ENCODE measurements around the gene CRYAB.

CRYAB gene

DNA sequence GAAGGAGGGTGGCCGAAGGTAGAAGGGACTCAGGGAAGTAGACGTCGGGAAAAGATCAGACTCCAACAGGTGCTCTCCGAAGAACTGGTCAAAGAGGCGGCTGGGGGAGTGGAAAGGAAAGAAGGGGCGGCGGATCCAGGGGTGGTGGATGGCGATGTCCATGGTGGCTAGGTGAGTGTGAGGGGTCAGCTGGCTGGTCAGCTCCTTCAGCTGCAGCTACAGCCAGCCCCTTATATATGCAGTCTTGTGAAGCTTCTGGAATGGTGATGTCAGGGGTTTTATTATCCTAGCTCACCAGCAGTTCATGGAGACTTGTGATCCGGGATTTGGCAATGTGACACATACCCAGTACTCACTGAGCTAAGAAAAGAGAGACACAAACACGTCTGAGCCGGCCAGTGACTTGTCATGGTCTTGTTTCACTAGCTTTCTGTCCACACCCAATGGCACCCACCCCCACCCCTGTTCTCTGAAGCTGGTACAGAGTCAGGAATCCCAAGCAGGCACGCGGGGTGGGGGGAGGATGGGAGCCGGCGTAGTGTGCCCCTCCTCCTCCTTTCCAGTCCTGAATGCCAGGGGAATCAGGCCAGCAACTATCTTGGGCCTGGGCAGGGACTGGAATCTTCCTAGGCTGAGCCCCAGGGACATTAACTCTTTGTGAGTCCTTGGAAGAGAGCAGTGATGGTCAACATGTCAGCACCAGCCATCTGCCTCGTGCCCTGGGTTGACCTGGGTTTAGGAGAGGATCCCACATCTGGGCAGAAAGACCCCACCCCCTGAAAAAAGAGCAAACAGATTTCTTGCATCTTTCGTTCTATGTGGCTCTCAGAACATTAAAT, at the start of gene CRYAB:
TSS of gene CRYAB (minus strand) at position 208 of the 839 bp plus-strand sequence. CDS start at position 162, 46 bp downstream.
- H3K4me3 ChIP-seq (ENCODE audit: low read depth, low read length): peak within 1 kb of the TSS; percentile 10

GRCh38 chr11:111960916-111961315, 49.3 kb upstream of the CRYAB start:
- no peak for DNase-seq (ENCODE audit: low read depth)
- H3K4me3 ChIP-seq (ENCODE audit: low read depth, low read length): no peak overlapping the region

More for the DNA sequence above, at the start of gene CRYAB:
- peak; percentile 85 for DNase-seq (ENCODE audit: low read depth)

- H3K4me3 ChIP-seq (ENCODE audit: low read depth, low read length): no peak overlapping the region
- DNase-seq (ENCODE audit: low read depth): no peak
These were observed 46.3 kb upstream of the CRYAB start for GRCh38 chr11:111957663-111958444.

DNA sequence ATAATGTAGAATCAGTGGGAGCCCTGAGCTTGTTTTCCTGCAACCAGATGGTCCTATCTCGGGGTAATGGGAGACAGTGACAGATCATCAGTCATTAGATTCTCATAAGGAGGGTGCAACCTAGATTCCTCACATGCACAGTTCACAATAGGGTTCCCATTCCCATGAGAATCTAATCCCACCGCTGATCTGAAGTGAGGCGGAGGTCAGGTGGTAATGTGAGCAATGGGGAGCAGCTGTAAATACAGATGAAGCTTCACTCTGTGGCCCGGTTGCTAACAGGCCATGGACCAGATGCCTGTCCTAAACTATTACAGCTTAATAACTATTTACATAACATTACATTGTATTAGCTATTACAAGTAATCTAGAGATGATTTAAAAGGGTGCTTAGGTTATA, 42.6 kb upstream of the CRYAB start:
- DNase-seq (ENCODE audit: low read depth): no peak
- H3K4me3 ChIP-seq (ENCODE audit: low read depth, low read length): no peak overlapping the region

DNA sequence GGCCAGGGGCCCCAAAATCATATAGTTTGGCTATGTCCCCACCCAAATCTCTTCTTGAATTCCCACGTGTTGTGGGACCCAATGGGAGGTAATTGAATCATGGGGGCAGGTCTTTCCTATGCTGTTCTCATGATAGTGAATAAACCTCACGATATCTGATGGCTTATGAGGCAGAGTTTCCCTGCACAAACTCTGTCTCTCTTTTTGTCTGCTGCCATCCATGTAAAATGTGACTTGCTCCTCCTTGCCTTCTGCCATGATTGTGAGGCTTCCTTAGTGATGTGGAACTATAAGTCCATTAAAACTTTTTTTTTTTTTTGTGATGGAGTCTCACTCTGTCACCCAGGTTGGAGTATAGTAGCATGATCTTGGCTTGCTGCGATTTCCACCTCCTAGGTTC, 40.0 kb upstream of the CRYAB start:
- DNase-seq (ENCODE audit: low read depth): no peak
- H3K4me3 ChIP-seq (ENCODE audit: low read depth, low read length): no peak overlapping the region

- H3K4me3 ChIP-seq (ENCODE audit: low read depth, low read length): no peak overlapping the region
- DNase-seq (ENCODE audit: low read depth): no peak
These were observed 38.2 kb upstream of the CRYAB start for GRCh38 chr11:111949519-111950426.

- no peak overlapping the region for H3K4me3 ChIP-seq (ENCODE audit: low read depth, low read length)
- DNase-seq (ENCODE audit: low read depth): no peak
These were observed 35.6 kb upstream of the CRYAB start for GRCh38 chr11:111947143-111947542.

GRCh38 chr11:111946499-111946898, 34.9 kb upstream of the CRYAB start:
- DNase-seq (ENCODE audit: low read depth): no peak
- H3K4me3 ChIP-seq (ENCODE audit: low read depth, low read length): no peak overlapping the region

GRCh38 chr11:111945198-111945597, 33.6 kb upstream of the CRYAB start:
- H3K4me3 ChIP-seq (ENCODE audit: low read depth, low read length): no peak overlapping the region
- DNase-seq (ENCODE audit: low read depth): no peak

DNA sequence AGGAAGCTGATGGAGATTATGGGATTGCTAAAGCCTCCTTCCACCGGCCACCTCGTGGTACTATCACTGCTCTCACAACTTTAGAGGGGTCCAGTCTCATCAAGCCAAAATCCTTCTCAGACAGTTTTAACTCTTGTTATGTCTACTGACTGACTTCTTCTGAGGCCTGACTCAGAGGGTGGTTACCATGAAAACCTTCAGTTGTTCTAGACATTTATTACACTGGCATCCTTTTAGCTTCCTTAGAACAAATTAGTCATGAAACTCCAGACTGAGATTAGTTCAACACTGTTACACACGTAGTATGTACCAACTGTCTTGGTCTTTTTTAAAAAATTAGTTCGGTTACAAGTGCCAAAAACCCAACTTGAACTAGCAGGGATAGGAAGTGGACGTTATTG, 33.1 kb upstream of the CRYAB start:
- DNase-seq (ENCODE audit: low read depth): peak; percentile 88
- no peak overlapping the region for H3K4me3 ChIP-seq (ENCODE audit: low read depth, low read length)

DNA sequence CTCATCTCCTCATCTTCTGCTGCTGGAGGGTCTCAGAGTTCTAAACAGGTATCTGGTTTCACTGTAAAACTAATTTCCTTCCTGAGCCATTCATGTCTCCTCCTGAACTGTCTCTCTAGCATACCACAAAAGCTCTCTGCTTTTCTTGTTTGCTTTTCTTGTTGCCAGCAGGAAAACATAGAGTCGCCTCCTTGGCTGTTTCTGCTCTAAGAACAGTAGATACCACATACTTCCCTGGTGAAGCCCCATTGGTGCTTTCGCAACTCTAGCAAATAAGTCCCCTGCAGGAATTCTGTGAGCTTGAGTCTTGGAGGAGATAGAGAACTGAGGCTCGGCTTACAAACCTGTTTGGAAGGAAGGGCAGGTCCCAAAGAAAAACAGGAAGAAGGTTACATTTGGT, 32.6 kb upstream of the CRYAB start:
- peak; percentile 87 for DNase-seq (ENCODE audit: low read depth)
- H3K4me3 ChIP-seq (ENCODE audit: low read depth, low read length): no peak overlapping the region

- peak; percentile 66 for DNase-seq (ENCODE audit: low read depth)
- no peak overlapping the region for H3K4me3 ChIP-seq (ENCODE audit: low read depth, low read length)
These were observed 31.3 kb upstream of the CRYAB start for GRCh38 chr11:111942829-111943228.

DNA sequence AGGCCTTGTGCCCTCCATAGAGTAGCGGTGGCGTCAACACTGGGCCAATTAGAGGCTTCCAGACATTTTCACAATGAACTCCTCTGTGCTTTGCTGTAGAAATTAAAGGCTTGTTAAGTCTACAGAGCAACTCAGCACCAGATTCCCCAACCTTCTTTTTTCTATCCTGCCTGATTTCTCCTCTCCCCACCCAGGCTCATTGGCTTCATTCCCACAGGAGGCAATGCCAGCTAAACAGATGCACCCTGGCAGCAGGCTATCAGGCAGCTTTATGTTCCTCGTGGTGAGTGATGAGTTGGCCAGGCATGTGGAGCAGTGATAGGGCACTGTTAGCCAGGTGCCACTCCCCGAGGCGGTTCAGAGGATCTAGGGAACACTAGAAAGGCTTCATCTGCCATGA, 30.4 kb upstream of the CRYAB start:
- no peak overlapping the region for H3K4me3 ChIP-seq (ENCODE audit: low read depth, low read length)
- no peak for DNase-seq (ENCODE audit: low read depth)

GRCh38 chr11:111939836-111940604, 28.4 kb upstream of the CRYAB start:
- no peak overlapping the region for H3K4me3 ChIP-seq (ENCODE audit: low read depth, low read length)
- DNase-seq (ENCODE audit: low read depth): peak; percentile 79

DNA sequence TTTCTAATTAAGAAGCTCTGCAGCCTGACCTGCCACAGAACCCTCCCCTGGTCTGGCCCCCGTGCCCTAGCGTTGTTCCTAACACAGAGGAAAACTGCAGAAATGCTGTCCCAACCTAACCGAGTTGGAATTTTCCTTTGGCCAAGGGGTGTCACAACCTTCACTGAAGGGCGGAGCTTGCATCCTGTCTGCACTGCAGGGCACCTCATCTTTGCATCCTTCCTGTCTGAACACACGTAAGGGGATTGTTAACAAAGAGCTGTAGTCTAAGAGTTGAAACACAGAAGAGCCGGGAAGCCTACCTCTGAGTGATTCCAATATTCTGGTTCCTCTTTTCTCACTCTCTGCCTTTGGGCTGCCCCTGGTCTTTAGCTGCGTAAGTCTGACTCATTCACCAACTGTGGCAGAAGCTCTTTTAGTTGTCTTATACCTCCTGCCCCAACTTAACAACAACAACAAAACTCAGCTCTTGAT, 27.2 kb upstream of the CRYAB start:
- peak; percentile 29 for DNase-seq (ENCODE audit: low read depth)
- H3K4me3 ChIP-seq (ENCODE audit: low read depth, low read length): peak overlapping the region; percentile 53

DNA sequence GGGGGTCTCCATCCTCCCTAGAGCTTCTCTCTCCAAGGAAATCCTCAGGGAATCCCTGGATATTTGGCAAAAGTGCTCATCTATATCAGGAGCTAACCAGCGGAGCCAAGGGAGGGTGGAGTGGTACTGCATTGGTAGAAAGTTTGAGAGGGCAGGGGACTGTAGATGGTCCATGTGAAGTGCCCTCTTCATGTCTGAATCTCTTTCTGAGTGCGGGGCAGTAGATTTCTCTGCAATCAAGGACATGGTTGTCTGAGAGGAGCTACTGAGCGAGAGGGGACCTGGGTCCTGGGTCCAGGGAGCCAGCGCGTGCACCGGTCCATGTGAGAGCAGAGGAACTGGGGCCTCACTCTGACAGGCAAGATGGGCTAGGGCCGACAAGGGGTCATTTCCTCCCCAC, 26.3 kb upstream of the CRYAB start:
- H3K4me3 ChIP-seq (ENCODE audit: low read depth, low read length): peak overlapping the region; percentile 53
- no peak for DNase-seq (ENCODE audit: low read depth)

DNA sequence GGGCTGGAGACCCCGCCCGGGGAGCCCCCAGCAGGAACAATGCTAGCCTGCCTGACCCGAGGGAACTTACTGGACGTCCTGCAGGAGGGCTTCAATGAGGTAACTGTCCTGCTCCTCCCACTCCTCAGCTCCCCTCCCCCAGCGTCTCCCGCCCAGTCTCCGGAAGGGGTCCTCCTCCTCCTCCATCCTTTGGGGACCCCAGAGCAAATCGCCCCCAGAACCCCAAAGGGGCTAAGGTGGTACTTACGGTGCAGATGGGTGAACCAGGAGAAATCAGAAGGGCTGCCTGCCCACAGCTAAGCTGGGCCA, 25.8 kb upstream of the CRYAB start:
- DNase-seq (ENCODE audit: low read depth): no peak
- peak overlapping the region; percentile 53 for H3K4me3 ChIP-seq (ENCODE audit: low read depth, low read length)

DNA sequence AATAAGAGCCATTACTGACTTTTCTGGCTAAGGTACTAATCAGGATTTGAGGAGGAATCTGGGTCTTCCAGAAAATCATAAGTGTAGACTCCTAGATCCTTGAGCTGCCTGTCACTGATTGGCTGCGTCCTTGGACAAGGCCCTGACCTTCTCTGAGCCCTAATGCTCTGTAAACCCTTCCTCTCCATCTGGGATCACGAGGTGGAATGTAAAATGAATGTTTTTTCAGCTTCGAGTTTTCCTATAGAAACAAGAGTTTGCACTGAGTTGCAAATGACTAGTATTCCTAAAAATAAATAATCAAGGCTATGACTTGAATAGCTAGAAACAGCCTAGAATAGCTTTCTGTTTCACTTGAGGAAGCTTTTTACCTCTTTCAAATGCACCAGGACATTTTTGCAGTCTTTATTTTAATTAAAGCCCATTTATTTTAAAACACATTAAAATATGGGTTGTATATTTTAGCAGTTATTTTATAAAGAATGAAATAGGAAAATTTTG, 24.5 kb upstream of the CRYAB start:
- peak overlapping the region; percentile 53 for H3K4me3 ChIP-seq (ENCODE audit: low read depth, low read length)
- no peak for DNase-seq (ENCODE audit: low read depth)
